Bone marrow (tissue), 2 donors: Measurements from ENCODE around the gene ST6GALNAC3.
"Not testable (repeated sequence)": the region's sequence is repeated elsewhere in the genome, so short reads cannot be mapped to it uniquely, and the experiment has no call there.

Experiments used
- DNase-seq, 2 donors: peaks; one replicate each; lab custom pipeline; 2025; lab: John Stamatoyannopoulos, UW

ST6GALNAC3 gene

GRCh38 chr1:76640092-76640491 lies 565.5 kb downstream of the ST6GALNAC3 start:
- no peak for DNase-seq

- no peak for DNase-seq
Observed at GRCh38 chr1:76640723-76641122, 566.2 kb downstream of the ST6GALNAC3 start.

- DNase-seq = no peak
Observed at GRCh38 chr1:76644139-76644538, 569.6 kb downstream of the ST6GALNAC3 start.

GRCh38 chr1:76652860-76653259 lies 578.3 kb downstream of the ST6GALNAC3 start:
- DNase-seq = not testable (repeated sequence)

- no peak for DNase-seq
Observed at GRCh38 chr1:76657623-76658022, 583.1 kb downstream of the ST6GALNAC3 start.

- DNase-seq = no peak
Observed at GRCh38 chr1:76659171-76659940, 584.8 kb downstream of the ST6GALNAC3 start.

GRCh38 chr1:76661531-76661930 lies 587.0 kb downstream of the ST6GALNAC3 start:
- no peak for DNase-seq

- DNase-seq = no peak
Observed at GRCh38 chr1:76666499-76666898, 592.0 kb downstream of the ST6GALNAC3 start.

- no peak for DNase-seq
Observed at GRCh38 chr1:76668046-76668445, 593.5 kb downstream of the ST6GALNAC3 start.

GRCh38 chr1:76669131-76669530 lies 594.6 kb downstream of the ST6GALNAC3 start:
- DNase-seq = no peak

GRCh38 chr1:76669624-76670315 lies 595.2 kb downstream of the ST6GALNAC3 start:
- no peak for DNase-seq

- DNase-seq = no peak
Observed at GRCh38 chr1:76674689-76675210, 600.2 kb downstream of the ST6GALNAC3 start.

- no peak for DNase-seq
Observed at GRCh38 chr1:76677416-76678405, 603.2 kb downstream of the ST6GALNAC3 start.

- no peak for DNase-seq
Observed at GRCh38 chr1:76679534-76680152, 605.1 kb downstream of the ST6GALNAC3 start.

- DNase-seq = no peak
Observed at GRCh38 chr1:76680651-76681050, 606.1 kb downstream of the ST6GALNAC3 start.

GRCh38 chr1:76682138-76682537 lies 607.6 kb downstream of the ST6GALNAC3 start:
- no peak for DNase-seq
